H1 (cell line): ENCODE data around the gene LMNTD1. TPM values are rescaled to one million over a fixed set of nuclear protein-coding genes. Genes with fewer than 3 reads are reported as not detected.

Experiments
- CTCF ChIA-PET: fragments of 300-600 bp; sonication (Branson Sonifier 250); formaldehyde crosslinking; loops from one replicate; lab custom pipeline; 2021; ENCODE audit not compliant: partially characterized antibody; lab: Charles Lee
- POLR2A ChIA-PET: fragments of 300-600 bp; sonication (Branson Sonifier 250); formaldehyde crosslinking; loops from one replicate; lab custom pipeline; 2021; ENCODE audit warnings: inconsistent platforms; ENCODE audit not compliant: partially characterized antibody; lab: Charles Lee
- DNase-seq, 2 experiments: peaks; one replicate each; pipeline versions ENCODE4 v3.0.0 to v3.0.0-alpha.2; 2010 to 2022; ENCODE audit warnings: low spot score in 2 of 2, low read depth in 1 of 2, mixed read lengths in 1 of 2
- FAIRE-seq: peaks from 2 replicates; lab custom pipeline; 2011; peaks lifted over from hg19 to GRCh38; lab: Jason Lieb, UNC
- H2AFZ ChIP-seq: 2 replicates; pipeline ENCODE4 v1.8.1; 2012; ENCODE audit warnings: low read length, inconsistent platforms
- H2AK5ac ChIP-seq: 2 replicates; pipeline ENCODE4 v1.6.1; 2013; ENCODE audit warnings: low read depth, low read length
- H2BK120ac ChIP-seq: replicated peaks from 2 replicates; pipeline ENCODE3; 2013; ENCODE audit warnings: low read depth, low read length, inconsistent platforms
- H2BK12ac ChIP-seq: 2 replicates; pipeline ENCODE4 v1.6.1; 2013; ENCODE audit warnings: low read depth, low read length
- H2BK15ac ChIP-seq: 2 replicates; pipeline ENCODE4 v1.6.1; 2013; ENCODE audit warnings: low read length
- H2BK20ac ChIP-seq: 2 replicates; pipeline ENCODE4 v1.6.1; 2013; ENCODE audit warnings: low read length
- H2BK5ac ChIP-seq: 2 replicates; pipeline ENCODE4 v1.6.1; 2013; ENCODE audit warnings: low read depth, low read length
- H3K14ac ChIP-seq: 2 replicates; pipeline ENCODE4 v1.6.1; 2013; ENCODE audit warnings: inconsistent platforms; ENCODE audit not compliant: insufficient read length
- H3K18ac ChIP-seq: 2 replicates; pipeline ENCODE4 v1.6.1; 2013; ENCODE audit warnings: low read length; ENCODE audit errors: extremely low read depth
- H3K23ac ChIP-seq: 2 replicates; pipeline ENCODE4 v1.6.1; 2013; ENCODE audit warnings: inconsistent platforms; ENCODE audit not compliant: insufficient read length
- H3K23me2 ChIP-seq: 2 replicates; pipeline ENCODE4 v1.6.1; 2013; ENCODE audit warnings: low read depth, low read length
- H3K27ac ChIP-seq: 2 replicates; pipeline ENCODE4 v1.6.1; 2011; ENCODE audit warnings: low read depth, low read length, inconsistent platforms
- H3K27me3 ChIP-seq, 4 experiments: replicated peaks in 1 of 4; 1 replicate in 1 of 4; 2 replicates in 3 of 4; pipeline versions ENCODE4 v1.6.1 to v1.8.1; 2011 to 2013; ENCODE audit warnings: low read length in 3 of 4, mild to moderate bottlenecking in 3 of 4, inconsistent platforms in 2 of 4, mixed read lengths in 2 of 4, moderate library complexity in 1 of 4; ENCODE audit not compliant: control insufficient read depth in 3 of 4, insufficient read depth in 3 of 4; ENCODE audit errors: extremely low read depth in 1 of 4
- H3K36me3 ChIP-seq, 4 experiments: 2 replicates each; pipeline versions ENCODE4 v1.6.1 to v1.8.1; 2011 to 2013; ENCODE audit warnings: mild to moderate bottlenecking in 4 of 4, low read length in 3 of 4, moderate library complexity in 2 of 4, control low read depth in 1 of 4, inconsistent platforms in 1 of 4; ENCODE audit not compliant: insufficient read depth in 4 of 4, control insufficient read depth in 2 of 4
- H3K4ac ChIP-seq: replicated peaks from 2 replicates; pipeline ENCODE3; 2013; ENCODE audit warnings: low read length, low read depth, mixed read lengths, inconsistent platforms; ENCODE audit not compliant: insufficient read length
- H3K4me1 ChIP-seq, 4 experiments: replicated peaks in 1 of 4; 1 replicate in 1 of 4; 2 replicates in 3 of 4; pipeline versions ENCODE4 v1.6.1 to v1.8.1; 2011 to 2013; ENCODE audit warnings: low read length in 3 of 4, inconsistent platforms in 2 of 4, mixed read lengths in 1 of 4; ENCODE audit not compliant: insufficient read depth in 4 of 4, control insufficient read depth in 3 of 4
- H3K4me2 ChIP-seq, 2 experiments: 2 replicates each; pipeline versions ENCODE4 v1.6.1 to v1.8.1; 2011 to 2013; ENCODE audit warnings: low read depth in 2 of 2, low read length in 2 of 2, control low read depth in 1 of 2, inconsistent platforms in 1 of 2, mild to moderate bottlenecking in 1 of 2; ENCODE audit not compliant: insufficient read depth in 1 of 2
- H3K4me3 ChIP-seq, 4 experiments: fragments of 200-600, 300-600 bp in 1 of 4; sonication (generic), shearing (Covaris generic), sonication (Bioruptor Twin) in 1 of 4; 2 replicates each; pipeline versions ENCODE4 v1.5.1 to v1.8.1; 2011 to 2016; ENCODE audit warnings: low read length in 4 of 4, low read depth in 3 of 4, control low read depth in 2 of 4, inconsistent platforms in 2 of 4, mild to moderate bottlenecking in 2 of 4, mixed read lengths in 1 of 4, moderate library complexity in 1 of 4; ENCODE audit not compliant: insufficient read depth in 2 of 4; ENCODE audit errors: extremely low read depth in 1 of 4
- H3K56ac ChIP-seq: replicated peaks from 2 replicates; pipeline ENCODE3; 2013; ENCODE audit warnings: low read depth, mild to moderate bottlenecking, mixed read lengths, low read length, inconsistent platforms; ENCODE audit not compliant: insufficient read length
- H3K79me1 ChIP-seq: 2 replicates; pipeline ENCODE4 v1.6.1; 2013; ENCODE audit warnings: low read depth, low read length, control low read depth
- H3K79me2 ChIP-seq, 2 experiments: 2 replicates each; pipeline versions ENCODE4 v1.6.1 to v1.8.1; 2012 to 2013; ENCODE audit warnings: low read length in 2 of 2, mild to moderate bottlenecking in 2 of 2, inconsistent platforms in 1 of 2; ENCODE audit not compliant: insufficient read depth in 2 of 2, control insufficient read depth in 1 of 2
- H3K9ac ChIP-seq, 4 experiments: replicated peaks in 1 of 4; 1 replicate in 1 of 4; 2 replicates in 3 of 4; pipeline versions ENCODE4 v1.6.1 to v1.8.1; 2011 to 2013; ENCODE audit warnings: low read depth in 3 of 4, low read length in 3 of 4, control low read depth in 2 of 4, mild to moderate bottlenecking in 2 of 4, moderate library complexity in 2 of 4, inconsistent platforms in 1 of 4; ENCODE audit errors: extremely low read depth in 1 of 4
- H3K9me3 ChIP-seq, 2 experiments: 2 replicates each; pipeline versions ENCODE4 v1.6.1 to v1.8.1; 2012 to 2013; ENCODE audit warnings: mild to moderate bottlenecking in 2 of 2, moderate library complexity in 2 of 2, control low read depth in 1 of 2, inconsistent platforms in 1 of 2, low read depth in 1 of 2, low read length in 1 of 2, mixed read lengths in 1 of 2; ENCODE audit not compliant: insufficient read depth in 2 of 2
- H4K20me1 ChIP-seq, 2 experiments: replicated peaks in 1 of 2; 2 replicates each; pipeline versions ENCODE3 to v1.8.1; 2011 to 2013; ENCODE audit warnings: inconsistent platforms in 2 of 2, low read length in 2 of 2, mild to moderate bottlenecking in 1 of 2; ENCODE audit not compliant: insufficient read depth in 2 of 2, control insufficient read depth in 1 of 2
- H4K5ac ChIP-seq: 2 replicates; pipeline ENCODE4 v1.6.1; 2013; ENCODE audit warnings: low read length, low read depth, mixed read lengths, inconsistent platforms; ENCODE audit not compliant: insufficient read length
- H4K8ac ChIP-seq: 2 replicates; pipeline ENCODE4 v1.8.0; 2013; ENCODE audit warnings: mild to moderate bottlenecking, moderate library complexity, low read length, inconsistent platforms; ENCODE audit not compliant: insufficient read depth; ENCODE audit errors: extremely low read depth
- H4K91ac ChIP-seq: replicated peaks from 2 replicates; pipeline ENCODE3; 2013; ENCODE audit warnings: low read length, mixed read lengths, inconsistent platforms; ENCODE audit not compliant: insufficient read length
- FOSL1 ChIP-seq: IDR thresholded peaks from 2 replicates; pipeline ENCODE4 v1.6.1; 2011; ENCODE audit warnings: mild to moderate bottlenecking, low read depth, low read length, moderate library complexity; ENCODE audit not compliant: insufficient read depth
- GABPA ChIP-seq: IDR thresholded peaks from 2 replicates; pipeline ENCODE4 v1.6.1; 2011; ENCODE audit warnings: mild to moderate bottlenecking, low read length, moderate library complexity, borderline replicate concordance; ENCODE audit not compliant: insufficient read depth
- KDM1A ChIP-seq: fragments of 200-600, 300-600 bp; sonication (generic); IDR thresholded peaks from 2 replicates; pipeline ENCODE4 v1.7.1; 2016; ENCODE audit warnings: mild to moderate bottlenecking, low read length, borderline replicate concordance
- PHF8 ChIP-seq: fragments of 200-600 bp; sonication (generic); conservative IDR thresholded peaks from 2 replicates; pipeline ENCODE4 v1.7.1; 2012; ENCODE audit warnings: low read depth, mild to moderate bottlenecking, inconsistent platforms, low read length, moderate library complexity
- POLR2AphosphoS5 ChIP-seq: IDR thresholded peaks from 2 replicates; pipeline ENCODE4 v1.6.1; 2011; ENCODE audit warnings: low read depth, low read length
- RBBP5 ChIP-seq: IDR thresholded peaks from 2 replicates; pipeline ENCODE4 v1.7.1; 2012; ENCODE audit warnings: low read depth, mild to moderate bottlenecking, inconsistent platforms, low read length, moderate library complexity, borderline replicate concordance
- TAF7 ChIP-seq: optimal IDR thresholded peaks from 2 replicates; pipeline ENCODE3; 2011; ENCODE audit warnings: low read depth, mild to moderate bottlenecking, inconsistent platforms, low read length, moderate library complexity, borderline replicate concordance
- TBP ChIP-seq: IDR thresholded peaks from 2 replicates; pipeline ENCODE4 v1.6.1; 2011; ENCODE audit warnings: low read depth, low read length, improper control_type of control experiment
- WGBS, 2 experiments: shearing (Covaris generic) in 1 of 2; methylation state at CpG; one replicate each; pipeline versions ENCODE4 v1.1.6 to v1.1.7; 2013 to 2015; ENCODE audit warnings: low lambda C conversion rate in 2 of 2, mixed read lengths in 2 of 2, inconsistent platforms in 1 of 2, low coverage in 1 of 2, missing lambda C conversion rate in 1 of 2; ENCODE audit not compliant: insufficient replicate concordance in 2 of 2, insufficient coverage in 1 of 2, insufficient read length in 1 of 2; ENCODE audit errors: extremely low coverage in 1 of 2, missing lambda C conversion rate in 1 of 2; 5-methylcytosine and 5-hydroxymethylcytosine counted together
- polyA plus RNA-seq, 7 experiments: library from polyadenylated mRNA; depleted of rRNA in 3 of 7; stranded (reverse) in 5 of 7; unstranded in 2 of 7; fragments of >200 nt in 5 of 7; fragments of 200-250 nt in 2 of 7; gene quantifications; 1 replicate in 5 of 7; 2 replicates in 1 of 7; 4 replicates in 1 of 7; pipeline versions ENCODE4 v1.2.1 to v1.2.3, GENCODE V29; 2011 to 2013; ENCODE audit warnings: missing spikeins in 2 of 7, mixed read lengths in 2 of 7
- total RNA-seq: library from RNA; stranded (reverse); fragmentation: NEBNext Ultra II Directional; extraction: Animal tissue kit (Norgen Biotek cat#: 25700); gene quantifications from 2 replicates; pipeline ENCODE4 v1.2.1, GENCODE V29; 2021

LMNTD1 gene
- total and polyA plus RNA-seq, 2 of the 8 experiments (the other 6 are each of a cell fraction or from before 2014, with no cell fraction given): not detected

DNA sequence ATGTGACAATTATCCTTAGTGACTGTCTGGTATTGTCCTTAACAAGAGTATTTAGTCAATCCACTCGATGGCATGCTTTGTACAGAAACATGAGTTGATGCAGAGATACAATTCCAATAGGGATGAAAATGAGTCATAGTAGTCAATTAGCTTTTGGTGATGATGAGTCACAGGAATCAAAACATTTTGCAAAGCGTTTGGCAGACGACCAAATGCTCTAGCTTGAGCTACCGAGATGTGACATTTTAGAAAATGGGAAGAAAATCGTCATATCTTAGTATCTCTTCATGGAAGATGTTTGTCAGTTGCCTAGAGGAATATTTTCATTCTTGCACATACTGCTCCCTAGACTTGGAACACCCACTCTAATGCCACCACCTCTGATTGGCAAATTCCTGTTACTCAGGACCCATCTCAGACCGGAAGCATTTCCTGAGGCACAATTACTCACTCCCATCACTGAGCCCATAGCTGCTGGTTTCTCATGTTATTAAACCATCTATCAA, 95.0 kb downstream of the LMNTD1 start:
- no peak overlapping the region for H3K4me2 ChIP-seq
- TF ChIP-seq PHF8: no peak
- no peak for TF ChIP-seq POLR2AphosphoS5
- no peak for TF ChIP-seq FOSL1
- TF ChIP-seq KDM1A: no peak
- TF ChIP-seq TBP: no peak
- TF ChIP-seq TAF7: no peak
- no peak for TF ChIP-seq RBBP5
- no peak for TF ChIP-seq GABPA

More for the DNA sequence above, 95.0 kb downstream of the LMNTD1 start:
- no peaks in the 10 kb centered on the region for H4K20me1 ChIP-seq
- no peaks in the 10 kb centered on the region for H3K36me3 ChIP-seq
- no peak overlapping the region for H2AFZ ChIP-seq
- H2BK5ac ChIP-seq: no peak overlapping the region
- H3K18ac ChIP-seq: no peak overlapping the region
- FAIRE-seq: no peak
- no peak overlapping the region for H2BK20ac ChIP-seq
- WGBS, 2 experiments: 92% methylated on average over 6 of the region's 6 CpGs; no CpG with 5 or more reads in 1 of the 2 experiments
- no peaks in the 10 kb centered on the region for H3K79me1 ChIP-seq
- no peak overlapping the region for H3K4me3 ChIP-seq
- H3K9ac ChIP-seq: no peak overlapping the region
- DNase-seq: no peak
- H3K14ac ChIP-seq: no peak overlapping the region
- H3K27ac ChIP-seq: no peak overlapping the region
- no peak overlapping the region for H2BK15ac ChIP-seq
- no peak overlapping the region for H4K8ac ChIP-seq
- H3K4me1 ChIP-seq: no peaks in the 10 kb centered on the region
- no peaks in the 10 kb centered on the region for H3K79me2 ChIP-seq
- no peaks in the 10 kb centered on the region for H3K27me3 ChIP-seq
- ChIA-PET POLR2A (no interaction called here), CTCF (no interaction called here)
- no peak overlapping the region for H2BK12ac ChIP-seq
- no peak overlapping the region for H3K23ac ChIP-seq
- no peaks in the 10 kb centered on the region for H3K23me2 ChIP-seq
- no peak overlapping the region for H4K91ac ChIP-seq
- no peak overlapping the region for H3K56ac ChIP-seq
- H2AK5ac ChIP-seq: no peak overlapping the region
- no peak overlapping the region for H2BK120ac ChIP-seq
- no peak overlapping the region for H3K4ac ChIP-seq
- H3K9me3 ChIP-seq: no peaks in the 10 kb centered on the region
- no peak overlapping the region for H4K5ac ChIP-seq
